ENCODE data around the gene FAM171A1.

The FAM171A1 gene

DNA sequence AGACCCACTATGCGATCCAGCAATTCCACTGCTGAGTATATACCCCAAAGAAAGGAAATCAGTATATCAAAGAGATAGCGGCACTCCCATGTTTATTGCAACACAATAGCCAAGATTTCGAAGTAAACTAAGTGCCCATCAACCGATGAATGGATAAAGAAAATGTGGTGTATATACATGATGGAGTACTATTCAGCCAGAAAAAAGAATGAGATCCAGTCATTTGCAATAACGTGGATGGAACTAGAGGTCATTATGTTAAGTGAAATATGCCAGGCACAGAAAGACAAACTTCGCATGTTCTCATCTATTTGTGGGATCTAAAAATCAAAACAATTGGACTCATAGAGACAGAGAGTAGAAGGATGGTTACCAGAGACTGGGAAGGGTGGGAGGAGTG lies 195.5 kb downstream of the FAM171A1 start:
- H4K91ac ChIP-seq (ENCODE audit: low read depth, low read length) = no peak overlapping the region
- no peak overlapping the region for H3K4me3 ChIP-seq (ENCODE audit: low read depth, low read length)
- no peaks in the 10 kb centered on the region for H3K36me3 ChIP-seq (ENCODE audit: control insufficient read depth in 1 of 2, insufficient read depth in 2 of 2, low read length in 2 of 2)
- no peaks in the 10 kb centered on the region for H3K79me2 ChIP-seq (ENCODE audit: control insufficient read depth, insufficient read depth, low read length, poor library complexity)
- no peak overlapping the region for H3K14ac ChIP-seq (ENCODE audit: low read length)
- no peak overlapping the region for H3K4ac ChIP-seq (ENCODE audit: low read depth, low read length)
- H2AFZ ChIP-seq (ENCODE audit: insufficient read depth, low read length, poor library complexity) = no peak overlapping the region
- no peak overlapping the region for H2BK5ac ChIP-seq (ENCODE audit: low read depth, low read length, poor library complexity)
- no peak overlapping the region for H2BK12ac ChIP-seq (ENCODE audit: low read length)
- no peak overlapping the region for H3K23ac ChIP-seq (ENCODE audit: low read length)
- no peaks in the 10 kb centered on the region for H3K9me3 ChIP-seq (ENCODE audit: insufficient read depth, low read depth, low read length)
- no peak overlapping the region for H4K12ac ChIP-seq (ENCODE audit: low read depth, low read length)
- no peak overlapping the region for H3K4me2 ChIP-seq (ENCODE audit: low read length)
- no peaks in the 10 kb centered on the region for H3K4me1 ChIP-seq (ENCODE audit: control insufficient read depth in 1 of 2, insufficient read depth in 2 of 2, low read length in 2 of 2)
- no CpG with 5 or more reads among the region's 6 CpGs for whole genome bisulfite sequencing (ENCODE audit: extremely low coverage, insufficient coverage, insufficient read length)
- H3K27me3 ChIP-seq (ENCODE audit: insufficient read depth, low read length) = no peaks in the 10 kb centered on the region
- no peak overlapping the region for H3K9ac ChIP-seq (ENCODE audit: low read length)
- H3K18ac ChIP-seq (ENCODE audit: low read length) = no peak overlapping the region
- no peak overlapping the region for H3K27ac ChIP-seq (ENCODE audit: low read depth, low read length)
- no peak overlapping the region for H2BK120ac ChIP-seq (ENCODE audit: insufficient read depth, low read length, poor library complexity)
- no peak for DNase-seq
- H2AK5ac ChIP-seq (ENCODE audit: low read length) = no peak overlapping the region
- no peak overlapping the region for H4K8ac ChIP-seq (ENCODE audit: low read depth, low read length)
- H3K79me1 ChIP-seq (ENCODE audit: low read length) = no peaks in the 10 kb centered on the region

- Histone ChIP-seq H3K79me2 (ENCODE audit: control insufficient read depth, insufficient read depth, low read length, poor library complexity) (no peaks in the 10 kb centered on the region), H3K9ac (ENCODE audit: low read length) (no peak overlapping the region), H3K4me3 (ENCODE audit: low read depth, low read length) (no peak overlapping the region), H3K36me3 (ENCODE audit: control insufficient read depth in 1 of 2, insufficient read depth in 2 of 2, low read length in 2 of 2) (no peaks in the 10 kb centered on the region), H2BK120ac (ENCODE audit: insufficient read depth, low read length, poor library complexity) (no peak overlapping the region), H4K91ac (ENCODE audit: low read depth, low read length) (no peak overlapping the region), H3K79me1 (ENCODE audit: low read length) (peaks cover 5% of the 10 kb centered on the region), H4K12ac (ENCODE audit: low read depth, low read length) (no peak overlapping the region), H3K4ac (ENCODE audit: low read depth, low read length) (no peak overlapping the region), H3K4me2 (ENCODE audit: low read length) (no peak overlapping the region), H3K27ac (ENCODE audit: low read depth, low read length) (no peak overlapping the region), H3K14ac (ENCODE audit: low read length) (no peak overlapping the region), H3K23ac (ENCODE audit: low read length) (no peak overlapping the region), H4K8ac (ENCODE audit: low read depth, low read length) (no peak overlapping the region), H2BK12ac (ENCODE audit: low read length) (no peak overlapping the region), H2BK5ac (ENCODE audit: low read depth, low read length, poor library complexity) (no peak overlapping the region), H3K18ac (ENCODE audit: low read length) (no peak overlapping the region), H2AFZ (ENCODE audit: insufficient read depth, low read length, poor library complexity) (no peak overlapping the region), H3K9me3 (ENCODE audit: insufficient read depth, low read depth, low read length) (no peaks in the 10 kb centered on the region), H3K27me3 (ENCODE audit: insufficient read depth, low read length) (no peaks in the 10 kb centered on the region), H2AK5ac (ENCODE audit: low read length) (no peak overlapping the region), H3K4me1 (ENCODE audit: control insufficient read depth in 1 of 2, insufficient read depth in 2 of 2, low read length in 2 of 2) (peaks cover 7 to 9% of the 10 kb centered on the region in 2 experiments)
- DNase-seq = no peak
- WGBS (ENCODE audit: extremely low coverage, insufficient coverage, insufficient read length) = no CpG with 5 or more reads among the region's 7 CpGs
These were observed 198.7 kb downstream of the FAM171A1 start for GRCh38 chr10:15172306-15172840.

DNA sequence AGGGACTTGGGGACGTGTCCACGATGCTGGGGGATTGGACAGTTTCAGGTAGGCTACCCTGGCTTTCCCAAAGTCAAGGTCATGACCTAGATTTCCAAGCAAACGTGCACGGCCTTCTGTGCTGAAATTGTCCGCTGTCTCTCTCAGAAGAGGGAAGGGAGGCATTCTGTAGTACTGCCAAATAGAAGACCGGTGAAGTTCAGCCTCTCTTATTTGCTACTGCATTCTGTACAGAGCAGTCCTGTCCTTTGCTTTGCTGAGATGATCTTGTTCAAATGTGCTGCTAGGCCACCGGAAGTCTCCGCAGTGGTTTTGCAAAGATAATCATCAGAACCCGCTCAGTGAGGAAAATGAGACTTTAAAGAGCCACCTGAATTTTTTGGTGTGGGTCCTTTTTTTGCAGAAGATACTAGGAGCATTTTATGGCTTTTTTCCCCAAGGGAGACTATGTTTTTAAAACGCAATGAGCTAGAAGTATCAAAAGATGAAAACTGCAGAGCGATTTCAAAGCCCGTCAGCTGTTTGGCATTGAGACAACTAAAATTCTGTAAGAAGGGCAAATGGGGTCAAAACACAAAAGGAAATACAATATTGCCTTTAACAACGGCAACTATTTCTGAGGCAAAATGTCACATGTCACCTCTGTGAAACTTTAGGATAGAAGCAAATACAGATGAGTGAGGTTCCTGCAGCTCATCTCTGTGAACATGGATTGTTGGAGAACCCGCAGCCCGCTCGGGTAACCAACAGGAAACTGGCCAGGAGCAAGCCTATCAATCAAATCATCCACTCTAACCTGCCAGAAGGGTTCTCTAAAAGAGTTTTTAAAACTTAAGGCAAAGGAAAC lies 201.3 kb downstream of the FAM171A1 start:
- Histone ChIP-seq H3K23ac (ENCODE audit: low read length) (no peak overlapping the region), H3K14ac (ENCODE audit: low read length) (no peak overlapping the region), H3K4me3 (ENCODE audit: low read depth, low read length) (no peak overlapping the region), H4K12ac (ENCODE audit: low read depth, low read length) (no peak overlapping the region), H3K27me3 (ENCODE audit: insufficient read depth, low read length) (no peaks in the 10 kb centered on the region), H3K4ac (ENCODE audit: low read depth, low read length) (no peak overlapping the region), H3K4me2 (ENCODE audit: low read length) (no peak overlapping the region), H3K79me2 (ENCODE audit: control insufficient read depth, insufficient read depth, low read length, poor library complexity) (no peaks in the 10 kb centered on the region), H2BK120ac (ENCODE audit: insufficient read depth, low read length, poor library complexity) (no peak overlapping the region), H2AK5ac (ENCODE audit: low read length) (no peak overlapping the region), H3K27ac (ENCODE audit: low read depth, low read length) (no peak overlapping the region), H2BK5ac (ENCODE audit: low read depth, low read length, poor library complexity) (no peak overlapping the region), H2AFZ (ENCODE audit: insufficient read depth, low read length, poor library complexity) (no peak overlapping the region), H3K4me1 (ENCODE audit: control insufficient read depth in 1 of 2, insufficient read depth in 2 of 2, low read length in 2 of 2) (peaks cover 7 to 10% of the 10 kb centered on the region in 2 experiments), H3K36me3 (ENCODE audit: control insufficient read depth in 1 of 2, insufficient read depth in 2 of 2, low read length in 2 of 2) (no peaks in the 10 kb centered on the region), H3K9me3 (ENCODE audit: insufficient read depth, low read depth, low read length) (no peaks in the 10 kb centered on the region), H2BK12ac (ENCODE audit: low read length) (peak overlapping the region; percentile 13), H3K79me1 (ENCODE audit: low read length) (peaks cover 5% of the 10 kb centered on the region), H4K8ac (ENCODE audit: low read depth, low read length) (peak overlapping the region; percentile 43), H3K9ac (ENCODE audit: low read length) (no peak overlapping the region), H4K91ac (ENCODE audit: low read depth, low read length) (no peak overlapping the region), H3K18ac (ENCODE audit: low read length) (no peak overlapping the region)
- WGBS (ENCODE audit: extremely low coverage, insufficient coverage, insufficient read length) = no CpG with 5 or more reads among the region's 16 CpGs
- DNase-seq = no peak

DNA sequence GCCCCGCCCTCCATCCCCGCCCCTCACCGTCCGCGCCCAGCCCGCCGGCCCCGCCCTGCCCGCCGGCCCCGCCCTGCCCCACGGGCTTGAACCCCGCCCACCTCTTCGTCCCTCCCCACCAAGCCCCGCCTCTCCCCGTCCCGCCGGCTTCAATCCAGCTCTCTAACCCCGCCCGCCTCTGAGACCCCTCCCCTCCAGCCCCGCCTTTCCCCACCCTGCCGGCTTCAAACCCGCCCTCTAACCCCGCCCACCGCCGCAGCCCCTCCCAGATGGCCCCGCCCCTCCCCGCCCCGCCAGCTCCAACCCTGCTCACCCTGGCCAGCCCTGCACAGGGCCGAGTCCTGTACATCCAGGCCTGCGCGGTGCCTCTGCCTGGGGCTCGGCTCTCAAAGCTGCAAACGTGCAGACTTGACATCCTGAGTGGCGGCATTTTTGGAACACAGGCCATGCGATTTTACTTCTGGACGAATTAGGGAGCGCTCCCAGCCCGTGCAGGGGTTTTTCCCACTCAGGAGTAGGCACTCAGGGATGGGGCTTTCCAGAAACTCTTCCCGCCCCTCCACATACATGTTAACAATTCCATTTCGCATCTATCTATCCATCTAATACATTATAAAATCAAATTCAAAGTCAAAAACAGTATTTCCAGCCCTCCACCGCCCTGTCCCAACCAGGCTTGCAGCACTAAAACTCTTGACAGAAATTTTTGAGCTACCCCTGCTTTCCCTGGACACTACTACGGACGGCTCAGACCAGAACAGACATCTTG lies 202.1 kb downstream of the FAM171A1 start:
- Histone ChIP-seq H2BK5ac (ENCODE audit: low read depth, low read length, poor library complexity) (no peak overlapping the region), H4K8ac (ENCODE audit: low read depth, low read length) (peak overlapping the region; percentile 43), H4K91ac (ENCODE audit: low read depth, low read length) (no peak overlapping the region), H3K79me2 (ENCODE audit: control insufficient read depth, insufficient read depth, low read length, poor library complexity) (no peaks in the 10 kb centered on the region), H2AK5ac (ENCODE audit: low read length) (no peak overlapping the region), H2BK12ac (ENCODE audit: low read length) (peak overlapping the region; percentile 13), H2AFZ (ENCODE audit: insufficient read depth, low read length, poor library complexity) (no peak overlapping the region), H3K36me3 (ENCODE audit: control insufficient read depth in 1 of 2, insufficient read depth in 2 of 2, low read length in 2 of 2) (no peaks in the 10 kb centered on the region), H3K14ac (ENCODE audit: low read length) (no peak overlapping the region), H3K18ac (ENCODE audit: low read length) (no peak overlapping the region), H3K79me1 (ENCODE audit: low read length) (peaks cover 5% of the 10 kb centered on the region), H3K4me1 (ENCODE audit: control insufficient read depth in 1 of 2, insufficient read depth in 2 of 2, low read length in 2 of 2) (peaks cover 7 to 10% of the 10 kb centered on the region in 2 experiments), H3K23ac (ENCODE audit: low read length) (no peak overlapping the region), H3K27ac (ENCODE audit: low read depth, low read length) (no peak overlapping the region), H3K4me3 (ENCODE audit: low read depth, low read length) (no peak overlapping the region), H3K4me2 (ENCODE audit: low read length) (peak overlapping the region; percentile 56), H3K9me3 (ENCODE audit: insufficient read depth, low read depth, low read length) (no peaks in the 10 kb centered on the region), H3K4ac (ENCODE audit: low read depth, low read length) (no peak overlapping the region), H3K9ac (ENCODE audit: low read length) (no peak overlapping the region), H3K27me3 (ENCODE audit: insufficient read depth, low read length) (no peaks in the 10 kb centered on the region), H4K12ac (ENCODE audit: low read depth, low read length) (no peak overlapping the region), H2BK120ac (ENCODE audit: insufficient read depth, low read length, poor library complexity) (no peak overlapping the region)
- 100% methylated on average over 2 of the region's 44 CpGs for WGBS (ENCODE audit: extremely low coverage, insufficient coverage, insufficient read length)
- peak; percentile 90 to 91 for DNase-seq

All from trophoblast cell (in vitro differentiated cells and primary cell).